Hindlimb muscle (tissue), 1 donor: ENCODE results near the gene NSG1. TPM values are rescaled to one million over a fixed set of nuclear protein-coding genes. Genes with fewer than 3 reads are reported as not detected.
A peak's percentile ranks its signal among the peaks of the same experiment; 100 is the strongest.
"Not testable (repeated sequence)": the region's sequence is repeated elsewhere in the genome, so short reads cannot be mapped to it uniquely, and the experiment has no call there.

Experiments
- DNase-seq: peaks from one replicate; pipeline ENCODE4 v3.0.0-alpha.2; 2013
- polyA plus RNA-seq: library from polyadenylated mRNA; unstranded; fragments of 120-200 nt; gene quantifications from one replicate; pipeline ENCODE4 v1.2.1, GENCODE V29; 2013; ENCODE audit not compliant: insufficient read length

The NSG1 gene, protein sequence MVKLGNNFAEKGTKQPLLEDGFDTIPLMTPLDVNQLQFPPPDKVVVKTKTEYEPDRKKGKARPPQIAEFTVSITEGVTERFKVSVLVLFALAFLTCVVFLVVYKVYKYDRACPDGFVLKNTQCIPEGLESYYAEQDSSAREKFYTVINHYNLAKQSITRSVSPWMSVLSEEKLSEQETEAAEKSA
- 3.4 TPM for polyA plus RNA-seq

DNA sequence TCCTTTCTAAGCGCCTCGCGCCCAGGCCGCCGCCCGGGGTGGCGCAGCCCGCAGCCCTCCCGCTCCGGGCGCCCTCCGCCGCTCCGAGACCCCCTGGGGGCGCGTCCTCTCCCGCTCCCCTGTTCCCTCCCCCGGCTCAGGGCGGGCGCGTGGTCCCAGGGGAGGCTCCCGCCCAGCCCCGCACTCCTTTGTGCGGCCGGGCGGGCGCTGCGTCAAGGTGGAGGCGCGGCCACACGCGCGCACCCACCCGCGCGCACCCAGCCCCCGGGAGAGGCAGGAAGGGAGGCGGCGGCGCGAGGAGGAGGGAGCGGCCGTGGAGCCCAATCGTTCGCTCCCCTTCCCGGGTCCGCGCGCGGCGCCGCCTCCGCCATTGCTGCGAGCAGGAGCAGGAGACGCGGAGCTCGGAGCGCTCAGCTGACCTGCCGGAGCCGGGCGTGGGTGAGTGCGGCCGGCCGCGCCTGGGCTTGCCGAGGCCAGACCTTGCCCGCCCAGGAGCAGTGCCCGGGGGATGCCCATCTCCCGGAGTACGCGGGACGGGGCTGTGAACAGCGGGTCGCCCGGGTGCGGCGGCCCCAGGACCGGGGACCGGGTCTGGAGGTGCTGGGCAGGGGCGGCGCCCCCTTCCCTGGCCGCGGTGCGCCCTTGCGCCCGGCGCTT lies at the start of gene NSG1:
Gene NSG1, plus strand, starts transcription at position 367 of the 657 bp plus-strand sequence. CDS start 528 bp downstream, outside the sequence.
- peak; percentile 31 for DNase-seq

DNA sequence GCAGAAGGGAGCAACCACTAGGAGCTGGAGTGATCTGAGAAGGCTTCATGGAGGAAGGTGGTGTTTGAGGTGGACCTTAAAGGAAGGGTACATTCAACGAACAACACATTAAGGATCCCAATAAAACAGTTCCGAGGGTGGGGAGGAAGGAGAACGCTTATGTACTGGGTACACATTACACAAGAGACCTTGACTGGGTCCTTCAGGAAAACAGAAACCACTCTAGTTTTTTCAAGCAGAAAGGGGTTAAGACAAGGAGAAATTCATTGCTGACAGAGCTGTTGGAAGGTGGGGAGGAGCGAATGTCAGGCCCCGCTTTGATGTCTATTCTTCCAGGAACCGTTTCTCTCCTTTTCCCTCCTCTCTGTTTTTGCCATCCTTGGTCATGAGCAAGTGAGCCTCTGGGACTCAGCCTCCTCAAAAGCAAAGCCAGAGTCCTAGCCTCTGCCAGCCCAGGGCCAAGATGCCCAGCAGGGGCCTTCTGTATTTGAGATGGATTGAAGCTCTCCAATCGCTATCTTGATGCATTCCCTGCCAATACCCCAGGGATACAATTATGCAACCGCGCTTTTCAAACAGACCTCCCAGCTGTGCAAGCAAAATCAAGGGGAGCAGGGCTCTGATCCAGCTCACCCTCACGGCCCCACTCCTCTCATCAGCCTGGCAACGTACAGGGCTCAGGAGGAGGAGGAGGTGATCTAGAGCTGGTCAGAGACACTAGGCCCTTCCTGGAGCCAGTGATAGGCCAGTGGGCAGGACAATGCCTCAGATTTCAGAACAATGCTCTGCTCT lies 48.5 kb upstream of the NSG1 start:
- DNase-seq = no peak

DNA sequence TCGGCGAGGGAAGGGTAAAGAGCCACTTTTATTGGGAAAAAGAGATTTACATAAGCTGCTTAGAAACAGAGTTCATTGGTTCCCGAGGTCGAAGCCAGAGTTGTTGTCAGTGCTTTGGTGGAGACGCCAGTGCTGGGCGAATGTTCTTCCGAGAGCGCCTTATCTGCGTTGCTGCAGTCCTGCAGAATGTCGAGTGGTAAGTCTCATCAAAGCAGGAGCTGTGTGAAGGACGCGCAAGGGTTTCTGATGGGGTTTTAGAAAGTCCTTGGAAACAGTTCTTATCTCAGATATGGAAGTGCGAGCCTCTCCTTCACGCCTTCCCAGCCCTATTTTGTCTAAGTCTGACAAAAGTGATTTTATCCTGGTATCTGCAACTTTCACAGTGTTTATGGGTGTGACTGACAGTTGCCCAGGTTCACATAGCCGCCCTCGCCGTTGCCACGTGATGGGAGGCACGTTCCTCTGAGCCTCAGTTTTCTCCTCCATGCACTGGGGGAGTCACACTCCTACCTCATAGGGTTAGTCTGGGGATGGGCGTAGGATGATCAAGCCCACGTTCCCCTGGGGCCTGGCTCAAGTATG lies 47.3 kb upstream of the NSG1 start:
- no peak for DNase-seq

DNA sequence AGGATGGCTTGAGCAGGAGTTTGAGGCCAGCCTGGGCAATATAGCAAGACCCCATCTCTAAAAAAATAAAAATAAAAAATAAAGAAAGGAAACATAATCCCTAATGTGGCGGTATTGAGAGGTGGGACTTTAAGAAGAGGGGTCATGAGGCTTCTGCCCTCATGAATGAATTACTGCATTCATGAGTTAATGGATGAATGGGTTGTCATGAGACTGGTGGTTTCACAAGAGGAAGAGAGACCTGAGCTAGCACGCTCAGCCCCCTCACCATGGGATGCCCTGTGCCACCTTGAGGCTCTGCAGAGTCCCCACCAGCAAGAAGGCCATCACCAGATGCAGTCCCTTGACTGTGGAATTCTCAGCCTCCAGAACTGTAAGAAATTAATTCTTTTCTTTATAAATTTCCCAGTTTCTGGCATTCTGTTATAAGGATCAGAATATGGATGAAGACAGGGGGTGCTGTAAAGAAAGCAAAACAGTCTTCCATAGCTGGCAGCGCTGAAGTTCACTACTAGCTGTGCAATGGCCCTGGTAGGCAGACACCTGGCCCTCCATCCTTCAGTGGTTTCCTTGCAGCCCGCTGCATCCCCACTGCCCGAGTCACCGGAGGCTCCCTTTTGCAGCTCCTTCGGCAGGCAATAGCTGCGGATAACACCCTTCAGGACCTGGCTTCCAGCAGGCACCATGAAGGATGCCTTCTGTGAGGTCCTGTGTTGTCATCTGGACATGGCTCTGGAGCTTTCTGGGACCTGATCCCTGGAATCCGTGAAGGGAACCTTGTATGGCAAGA lies 44.8 kb upstream of the NSG1 start:
- DNase-seq = no peak

DNA sequence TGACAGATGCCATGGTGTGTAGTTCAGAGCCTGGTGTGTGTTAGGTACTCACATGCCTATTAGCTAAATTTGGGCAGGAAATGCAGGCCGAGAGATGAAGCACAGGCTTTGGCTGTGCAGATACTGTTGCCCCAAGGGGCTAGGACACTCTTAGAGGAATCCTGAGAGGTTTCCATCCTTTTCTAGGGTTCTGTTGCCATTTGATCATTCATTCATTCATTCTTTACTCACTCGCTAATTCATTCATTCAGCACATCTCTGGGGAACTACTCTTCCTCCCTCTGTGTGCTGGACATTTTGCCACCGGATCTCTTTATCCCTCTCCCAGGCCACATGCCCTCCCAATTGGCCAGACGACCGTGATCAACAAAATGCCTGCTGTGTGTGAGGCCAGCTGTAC lies 43.9 kb upstream of the NSG1 start:
- DNase-seq = no peak

DNA sequence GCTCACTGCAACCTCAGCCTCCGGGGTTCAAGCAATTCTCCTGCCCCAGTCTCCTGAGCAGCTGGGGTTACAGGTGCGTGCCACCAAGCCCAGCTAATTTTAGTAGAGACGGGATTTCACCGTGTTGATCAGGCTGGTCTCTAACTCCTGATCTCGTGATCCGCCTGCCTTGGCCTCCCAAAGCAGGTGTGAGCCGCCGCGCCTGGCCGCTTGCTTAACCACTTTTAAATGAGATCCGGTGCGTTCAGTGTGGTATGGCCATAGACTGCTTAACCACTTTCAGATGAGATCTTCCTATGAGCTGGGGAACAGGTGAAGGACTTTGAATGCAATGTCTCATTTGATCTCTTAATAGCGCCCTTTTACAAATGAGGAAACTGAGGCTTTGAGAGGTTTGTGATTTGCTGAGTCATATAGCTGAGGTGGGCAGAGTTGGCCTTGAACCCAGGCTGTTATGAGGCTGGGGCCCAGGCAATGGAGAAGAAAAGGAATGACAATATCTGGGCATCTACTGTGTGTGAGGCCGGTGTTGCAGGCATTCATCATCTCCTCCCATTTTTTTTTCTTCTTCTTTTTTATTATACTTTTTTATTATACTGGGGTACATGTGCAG lies 41.9 kb upstream of the NSG1 start:
- DNase-seq = no peak

DNA sequence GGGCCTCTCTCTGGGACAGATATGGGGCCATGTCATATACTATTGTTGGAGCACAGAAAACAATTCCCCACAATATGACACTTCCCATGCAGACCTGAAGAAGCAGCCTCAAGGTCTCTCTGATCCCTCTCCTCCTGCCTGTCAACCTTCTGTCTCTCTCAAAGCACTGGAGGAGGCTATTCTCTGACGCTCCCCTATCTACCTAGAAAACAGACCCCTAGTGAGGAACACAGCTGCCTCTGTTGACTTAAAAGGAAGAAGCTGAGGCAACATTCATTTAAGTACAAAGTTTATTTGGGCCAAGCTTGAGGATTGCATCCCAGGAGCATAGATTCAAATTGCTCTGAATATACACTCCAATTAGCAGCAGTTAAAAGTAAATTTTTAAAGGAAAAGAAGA lies 39.3 kb upstream of the NSG1 start:
- no peak for DNase-seq

DNA sequence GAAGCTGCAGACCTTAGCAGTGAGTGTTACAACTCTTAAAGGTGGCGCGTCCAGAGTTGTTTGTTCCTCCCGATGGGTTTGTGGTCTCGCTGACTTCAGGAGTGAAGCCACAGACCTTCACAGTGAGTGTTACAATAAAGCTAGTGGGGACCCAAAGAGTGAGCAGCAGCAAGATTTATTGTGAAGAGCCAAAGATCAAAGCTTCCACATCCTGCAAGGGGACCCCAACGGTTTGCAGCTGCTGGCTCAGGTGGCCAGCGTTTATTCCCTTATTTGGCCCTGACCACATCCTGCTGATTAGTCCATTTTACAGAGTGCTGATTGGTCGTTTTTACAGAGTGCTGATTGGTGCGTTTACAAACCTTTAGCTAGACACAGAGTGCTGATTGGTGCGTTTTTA lies 38.3 kb upstream of the NSG1 start:
- not testable (repeated sequence) for DNase-seq

DNA sequence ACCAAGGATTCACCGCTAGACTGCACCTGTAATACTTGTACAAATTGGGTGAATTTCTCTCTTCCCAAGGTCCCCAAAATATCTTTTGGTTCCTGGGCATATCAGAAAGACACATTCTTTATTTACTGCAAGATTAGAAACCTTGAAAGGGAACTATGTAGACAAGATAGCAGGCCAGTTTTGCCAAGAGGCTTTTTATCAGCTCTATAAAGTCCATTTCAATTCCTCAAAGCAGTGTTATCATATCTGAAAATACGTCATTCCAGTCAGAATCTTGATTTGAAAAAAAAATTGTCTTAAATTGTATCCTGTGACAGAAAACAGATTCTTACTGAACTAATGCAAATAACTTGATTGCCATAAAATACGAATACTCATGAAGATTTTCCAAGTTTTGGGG lies 37.0 kb upstream of the NSG1 start:
- no peak for DNase-seq

DNA sequence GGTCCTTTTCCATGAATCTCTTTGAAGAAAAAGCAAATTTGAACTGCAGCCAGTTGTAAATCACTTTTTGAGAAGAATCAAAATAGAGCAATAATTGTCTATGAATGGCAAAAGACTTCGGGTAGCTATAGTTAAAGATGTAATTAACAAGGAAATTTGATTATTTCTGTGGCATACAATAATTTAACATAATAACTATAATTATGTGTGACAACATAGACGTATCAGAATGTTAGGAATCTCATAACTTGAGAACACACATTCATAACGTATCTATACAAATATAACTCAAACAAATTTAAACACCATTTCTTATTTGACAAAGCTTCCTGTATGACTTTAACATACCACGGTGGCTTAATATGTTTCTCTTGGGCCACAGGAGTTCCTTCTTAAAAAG lies 36.0 kb upstream of the NSG1 start:
- no peak for DNase-seq

DNA sequence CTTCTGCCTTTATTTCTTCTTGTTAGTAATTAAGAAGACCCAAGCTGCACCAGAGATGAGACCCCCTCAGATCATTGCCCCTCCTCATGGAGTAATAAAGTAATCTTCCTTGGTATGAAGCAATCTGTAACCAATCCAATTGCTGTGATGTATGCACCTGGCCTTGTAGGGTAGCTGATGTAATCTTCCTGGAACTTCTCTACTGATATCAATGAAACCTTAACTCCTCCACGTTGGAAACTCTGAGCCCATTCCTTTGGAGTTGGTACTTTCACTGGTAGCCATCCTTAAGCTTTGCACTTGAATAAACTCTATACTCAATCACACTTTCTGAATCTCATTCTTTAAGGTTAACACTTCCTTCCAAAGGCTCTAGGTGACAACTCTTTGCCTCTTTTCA lies 31.6 kb upstream of the NSG1 start:
- DNase-seq = no peak

DNA sequence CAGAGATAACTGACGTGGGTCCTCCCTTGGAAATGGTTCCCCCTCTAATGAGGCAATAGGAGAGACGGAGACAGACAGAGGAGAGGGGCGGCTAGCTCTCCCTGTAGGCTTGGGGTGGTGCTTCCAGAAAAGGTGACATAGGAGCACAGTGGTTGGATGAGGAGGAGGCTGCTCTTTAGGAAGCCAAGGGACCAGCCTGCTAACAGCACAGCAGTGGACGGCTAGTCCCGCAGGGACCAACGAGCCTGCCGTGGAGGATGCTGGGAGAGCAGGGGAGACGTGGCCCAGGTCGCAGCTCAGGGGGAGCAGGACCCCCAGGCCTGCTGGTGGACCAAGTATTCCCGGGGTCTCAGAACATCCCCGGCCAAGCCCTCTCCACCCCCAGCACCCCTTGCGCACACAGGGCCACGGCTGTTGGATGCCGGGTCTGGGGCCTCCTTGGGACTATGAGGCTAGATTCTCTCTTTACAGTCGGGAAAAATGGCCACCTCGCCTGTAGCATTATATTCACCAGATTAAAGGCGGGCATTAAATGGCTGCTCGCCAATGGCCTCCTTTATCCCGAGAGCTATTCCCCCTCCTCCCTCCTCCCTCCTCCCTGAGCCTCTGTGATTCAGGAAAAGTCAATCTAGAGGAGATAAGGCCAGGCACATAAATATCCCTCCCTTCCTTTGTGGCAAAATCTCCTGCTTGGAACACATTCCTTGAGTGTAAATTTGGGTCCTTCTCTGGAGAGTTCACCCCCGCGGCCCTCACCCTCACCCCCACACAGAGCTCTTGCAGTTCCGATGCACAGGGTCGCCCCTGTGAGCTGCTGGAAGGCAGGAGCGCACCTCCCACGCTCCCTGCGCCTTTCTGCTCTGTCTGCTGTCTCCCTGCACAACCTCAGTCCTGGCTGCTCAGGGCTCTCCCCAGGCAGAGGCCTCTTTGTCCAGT lies 30.5 kb upstream of the NSG1 start:
- DNase-seq = no peak

DNA sequence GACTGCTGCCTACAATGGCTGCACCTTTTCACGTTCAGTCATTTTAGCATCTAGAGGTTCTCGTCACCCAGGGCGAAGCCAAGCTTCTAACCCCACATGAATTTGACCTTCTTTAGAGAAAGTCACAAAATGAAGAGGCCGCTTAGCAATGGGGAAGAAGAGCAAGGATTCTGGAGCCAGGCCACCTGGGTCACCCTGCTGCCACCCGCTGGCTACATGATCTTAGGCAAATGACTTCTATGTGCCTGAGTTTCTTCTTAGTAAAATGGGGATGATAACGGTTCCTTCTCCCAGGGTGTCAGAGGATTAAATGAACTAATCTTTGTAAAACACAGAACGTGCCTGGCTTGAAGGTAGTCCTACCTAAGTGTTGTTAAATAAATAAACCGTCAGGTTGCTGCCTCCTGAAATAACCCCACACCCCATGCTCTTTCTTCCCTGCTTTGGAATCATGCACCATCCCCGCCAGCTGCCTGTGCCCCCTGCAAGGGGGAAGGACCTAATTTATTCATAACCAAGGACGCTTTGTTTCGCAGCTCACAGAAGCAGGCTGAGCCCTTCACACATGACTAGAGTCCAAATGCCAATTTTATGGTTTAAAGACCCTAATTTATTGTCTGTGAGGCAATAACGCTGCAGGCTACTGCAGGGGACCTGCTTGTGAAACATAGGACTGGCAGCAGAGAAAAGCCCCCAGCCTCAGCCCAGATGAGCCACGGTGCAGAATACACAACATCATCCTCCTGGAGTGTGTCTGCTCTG lies 28.6 kb upstream of the NSG1 start:
- no peak for DNase-seq

DNA sequence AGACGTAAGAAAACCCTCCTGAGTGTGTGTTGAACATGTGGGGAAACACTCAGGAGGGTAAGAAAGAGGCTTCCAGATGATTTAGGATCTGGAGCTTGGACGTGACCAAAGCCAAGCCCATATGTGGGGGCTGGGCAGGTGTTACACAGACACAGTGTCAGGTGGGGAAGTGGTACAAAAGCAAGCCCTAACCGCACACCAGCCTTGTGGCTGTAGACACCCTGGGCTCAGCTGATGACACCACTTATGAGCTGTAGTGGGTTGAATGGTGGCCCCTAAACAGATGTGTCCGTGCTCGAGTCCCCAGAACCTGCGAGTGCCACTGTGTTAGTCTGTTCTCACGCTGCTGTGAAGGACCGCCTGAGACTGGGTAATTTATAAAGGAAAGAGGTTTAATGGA lies 25.0 kb upstream of the NSG1 start:
- DNase-seq = no peak

DNA sequence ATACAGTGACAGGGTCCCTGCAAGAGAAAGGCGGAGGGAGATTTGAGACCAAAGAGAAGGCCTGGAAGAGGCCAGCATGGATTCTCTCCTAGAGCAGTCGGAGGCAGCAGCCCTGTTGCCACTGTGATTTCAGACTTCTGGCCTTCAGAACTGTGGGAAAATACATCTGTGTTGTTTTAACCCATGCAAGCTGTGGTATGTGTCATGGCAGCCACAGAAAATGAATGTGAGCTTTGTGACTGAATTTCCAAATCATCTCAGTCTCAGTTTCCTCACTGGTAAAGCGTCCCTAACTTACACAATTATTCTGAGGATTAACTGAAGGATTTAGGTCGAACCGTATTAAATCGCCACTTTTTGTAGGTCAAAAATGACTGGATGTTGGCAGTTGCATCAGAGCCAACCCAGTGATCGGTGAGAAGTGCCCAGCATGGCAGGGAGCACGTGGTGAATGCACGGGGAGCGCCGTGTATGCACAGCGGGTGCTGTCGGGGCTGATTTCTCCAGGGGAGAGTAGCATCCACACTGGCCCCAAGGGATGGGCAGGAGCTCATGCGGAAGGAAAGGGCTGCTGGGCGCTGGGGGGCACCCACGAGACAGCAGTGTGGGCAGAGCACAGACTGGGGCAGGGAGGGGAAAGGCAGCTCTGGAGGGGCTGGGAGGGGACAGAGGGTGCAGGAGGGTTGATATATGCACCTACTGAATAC lies 23.8 kb upstream of the NSG1 start:
- no peak for DNase-seq

DNA sequence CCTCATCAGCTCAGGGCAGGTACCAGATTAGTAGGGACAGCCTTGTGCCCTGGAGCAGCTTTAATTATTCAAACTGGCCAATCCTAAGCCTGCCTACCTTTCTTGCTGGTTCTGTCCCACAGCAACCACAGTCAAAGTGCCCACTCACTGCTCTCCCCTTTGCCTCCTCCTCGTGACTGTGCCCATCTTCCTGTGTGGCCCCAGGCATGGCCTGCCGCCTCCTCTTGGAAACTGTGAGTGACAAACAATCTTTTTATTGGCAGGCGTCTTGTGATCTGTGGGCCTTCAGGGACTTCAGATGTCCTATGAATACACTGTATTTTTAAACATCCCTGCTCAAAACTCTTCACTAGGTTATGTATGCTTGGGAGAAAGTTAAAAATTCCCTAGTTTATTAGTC lies 22.8 kb upstream of the NSG1 start:
- no peak for DNase-seq

DNA sequence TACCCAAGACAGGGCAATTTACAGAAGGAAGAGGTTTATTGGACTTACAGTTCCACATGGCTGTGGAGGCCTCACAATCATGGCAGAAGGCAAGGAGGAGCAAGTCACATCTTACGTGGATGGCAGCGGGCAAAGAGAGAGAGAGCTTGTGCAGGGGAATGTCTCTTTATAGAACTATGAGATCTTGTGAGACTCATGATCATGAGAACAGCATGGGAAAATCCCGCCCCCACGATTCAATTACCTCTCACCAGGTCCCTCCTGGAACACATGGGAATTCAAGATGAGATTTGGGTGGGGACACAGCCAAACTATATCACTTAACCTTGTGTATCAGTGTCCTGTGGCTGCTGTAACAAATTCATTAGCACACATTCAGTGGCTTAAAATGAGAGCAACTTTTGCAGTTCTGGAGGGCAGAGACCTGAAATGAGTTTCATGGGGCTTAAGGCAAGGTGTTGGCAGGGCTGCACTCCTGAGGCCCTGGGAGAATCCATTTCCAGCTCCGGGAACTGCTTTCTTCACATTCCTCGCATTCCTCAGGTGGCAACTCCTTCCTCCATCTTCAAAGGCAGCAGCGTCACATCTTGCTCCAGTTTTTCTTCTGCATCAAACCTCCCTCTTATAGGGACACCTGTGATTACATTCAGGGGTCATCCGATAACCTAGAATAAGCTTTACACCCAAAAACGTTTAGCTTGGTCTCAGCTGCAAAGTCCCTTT lies 22.3 kb upstream of the NSG1 start:
- no peak for DNase-seq

DNA sequence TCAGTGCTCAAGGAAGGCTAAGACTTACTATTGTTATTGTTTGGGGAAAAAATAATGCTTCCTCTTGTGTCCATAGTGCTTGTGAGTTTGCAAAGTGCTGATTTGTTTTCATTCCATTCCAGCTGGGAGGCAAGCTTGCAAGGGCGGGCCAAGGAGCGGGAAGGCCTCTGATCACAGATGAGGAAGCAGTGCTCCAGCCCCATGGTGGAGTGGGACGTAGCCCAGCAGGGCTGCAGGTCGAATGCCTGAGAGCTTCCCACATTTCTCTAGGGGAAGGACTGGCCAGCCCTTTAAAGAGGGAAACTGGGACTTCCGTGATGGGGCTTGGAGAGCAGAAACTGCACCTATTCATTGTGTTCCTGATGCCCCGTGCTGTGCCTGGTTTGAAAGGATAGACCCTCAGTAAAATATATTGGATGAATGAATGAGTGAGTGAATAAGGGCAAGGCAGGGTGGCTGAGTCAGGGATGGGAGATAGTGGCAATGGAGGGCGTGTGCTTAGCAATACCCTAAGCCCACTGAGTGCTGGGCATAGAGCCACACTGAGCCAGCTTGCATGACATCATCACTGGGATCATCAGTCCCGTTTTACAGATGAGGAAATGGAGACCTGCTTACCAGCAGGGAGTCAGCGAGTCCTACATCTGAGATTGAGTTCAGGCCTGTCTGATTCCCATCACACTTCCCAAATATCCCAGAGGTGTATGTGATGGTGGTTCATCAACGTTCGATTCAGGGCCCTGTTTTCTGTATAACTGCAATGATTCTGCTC lies 17.9 kb upstream of the NSG1 start:
- no peak for DNase-seq
